Urothelium cell line (cell line): ENCODE measurements around the gene NXF3.
"Not testable (repeated sequence)": the region's sequence is repeated elsewhere in the genome, so short reads cannot be mapped to it uniquely, and the experiment has no call there.

Experiments used
- DNase-seq: peaks from one replicate; pipeline ENCODE4 v3.0.0; 2011; ENCODE audit warnings: low spot score, mixed read lengths
- FAIRE-seq: peaks from 2 replicates; lab custom pipeline; 2011; peaks lifted over from hg19 to GRCh38; lab: Jason Lieb, UNC

Gene NXF3

DNA sequence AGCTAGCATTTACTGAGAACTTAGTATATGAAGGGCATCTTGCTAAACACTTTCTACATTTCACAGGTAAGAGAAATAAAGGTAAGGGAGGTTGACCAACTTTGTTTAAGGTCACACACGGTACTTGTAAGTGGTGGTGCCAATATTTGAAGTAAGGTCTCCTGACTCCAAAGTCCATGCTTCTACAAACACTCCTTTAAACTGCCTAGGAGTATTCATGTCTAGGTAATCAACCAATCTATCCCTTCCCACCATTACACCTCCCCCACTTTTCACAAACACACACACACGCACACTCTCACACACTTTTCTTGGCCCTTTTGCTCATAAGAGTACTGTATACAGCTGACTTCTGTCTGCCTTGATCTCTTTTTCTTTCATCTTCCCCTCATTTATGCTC is 36.0 kb downstream of the NXF3 start:
- no peak for DNase-seq
- no peak for FAIRE-seq

DNA sequence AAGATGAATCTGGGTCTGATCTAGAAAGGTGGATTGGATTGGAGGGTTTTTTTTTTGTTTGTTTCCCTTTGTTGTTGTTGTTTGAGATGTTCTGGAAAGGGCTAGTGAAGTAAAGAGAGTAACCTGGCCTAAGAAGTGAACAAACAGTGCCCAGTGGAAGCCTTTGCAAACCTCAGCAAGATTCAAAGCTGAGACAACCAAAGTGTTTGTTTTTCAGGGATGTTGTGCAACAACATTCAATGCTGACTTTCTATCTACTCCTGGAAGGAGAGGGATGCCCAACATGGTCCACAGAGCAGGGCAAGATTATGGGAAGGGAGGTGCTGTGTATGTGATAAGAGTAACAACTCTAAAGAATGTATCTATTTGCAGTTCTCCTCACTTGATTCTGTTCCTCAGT is 40.3 kb downstream of the NXF3 start:
- FAIRE-seq (no peak), DNase-seq (no peak)

DNA sequence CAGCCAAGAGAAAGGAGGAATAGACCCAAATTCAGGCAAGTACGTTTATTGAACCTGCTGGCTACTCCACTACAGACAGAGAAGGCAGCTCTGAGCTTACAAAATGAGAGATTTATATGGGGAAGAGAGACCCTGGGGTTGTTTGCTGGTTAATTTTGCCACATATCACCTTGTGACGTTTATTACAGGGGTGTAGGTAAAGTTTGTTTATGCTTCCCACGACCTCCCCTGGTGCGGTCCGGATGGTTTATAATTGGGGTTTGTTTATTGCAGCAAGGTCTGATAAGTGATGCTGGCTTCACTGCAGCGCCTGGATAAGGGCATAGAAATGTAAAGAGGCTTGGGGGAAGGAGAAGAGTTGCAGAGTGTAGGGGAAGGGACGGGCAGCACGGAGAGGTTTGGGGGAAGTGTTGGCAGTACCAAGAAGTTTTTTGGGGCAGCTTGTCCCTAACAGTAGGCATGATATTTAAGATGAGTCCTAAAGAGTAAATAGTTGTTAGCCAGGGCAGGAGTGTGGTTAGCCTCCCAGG is 41.6 kb downstream of the NXF3 start:
- DNase-seq (no peak), FAIRE-seq (no peak)

DNA sequence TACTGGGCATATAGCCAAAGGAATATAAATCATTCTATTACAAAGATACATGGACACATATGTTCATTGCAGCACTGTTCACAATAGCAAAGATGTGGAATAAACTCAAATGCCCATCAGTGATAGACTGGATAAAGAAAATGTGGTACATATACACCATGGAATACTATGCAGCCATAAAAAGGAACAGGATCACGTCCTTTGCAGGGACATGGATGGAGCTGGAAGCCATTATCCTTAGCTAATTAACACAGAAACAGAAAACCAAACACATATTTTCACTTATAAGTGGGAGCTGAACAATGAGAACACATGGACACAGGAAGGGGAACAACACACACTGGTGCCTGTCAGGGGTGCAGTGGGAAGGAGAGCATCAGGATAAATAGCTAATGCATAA is 59.6 kb downstream of the NXF3 start:
- FAIRE-seq, DNase-seq: not testable (repeated sequence)
